ENCODE measurements around the gene THAP3. TPM values are rescaled to one million over a fixed set of nuclear protein-coding genes. Genes with fewer than 3 reads are reported as not detected.

The THAP3 gene
- total and polyA plus RNA-seq, 9 of the 15 experiments (the other 6 are each of a cell fraction or from before 2014, with no cell fraction given) = 1.9 to 31.2 (median 18.2) TPM

- TF ChIP-seq, protein P1, sequence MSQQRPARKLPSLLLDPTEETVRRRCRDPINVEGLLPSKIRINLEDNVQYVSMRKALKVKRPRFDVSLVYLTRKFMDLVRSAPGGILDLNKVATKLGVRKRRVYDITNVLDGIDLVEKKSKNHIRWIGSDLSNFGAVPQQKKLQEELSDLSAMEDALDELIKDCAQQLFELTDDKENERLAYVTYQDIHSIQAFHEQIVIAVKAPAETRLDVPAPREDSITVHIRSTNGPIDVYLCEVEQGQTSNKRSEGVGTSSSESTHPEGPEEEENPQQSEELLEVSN (IDR thresholded peaks at IDR 0.05; ENCODE audit: borderline replicate concordance in 1 of 2, extremely low read depth in 1 of 2, insufficient read depth in 1 of 2, insufficient read length in 1 of 2, low read depth in 1 of 2, low read length in 1 of 2, poor library complexity in 1 of 2, severe bottlenecking in 1 of 2) = peak in 1 of 2 experiments; percentile 0
- TF ChIP-seq TCFL5 (CRISPR knock-in tag; conservative IDR thresholded peaks at IDR 0.05) = no peak
- TF ChIP-seq, protein P2, sequence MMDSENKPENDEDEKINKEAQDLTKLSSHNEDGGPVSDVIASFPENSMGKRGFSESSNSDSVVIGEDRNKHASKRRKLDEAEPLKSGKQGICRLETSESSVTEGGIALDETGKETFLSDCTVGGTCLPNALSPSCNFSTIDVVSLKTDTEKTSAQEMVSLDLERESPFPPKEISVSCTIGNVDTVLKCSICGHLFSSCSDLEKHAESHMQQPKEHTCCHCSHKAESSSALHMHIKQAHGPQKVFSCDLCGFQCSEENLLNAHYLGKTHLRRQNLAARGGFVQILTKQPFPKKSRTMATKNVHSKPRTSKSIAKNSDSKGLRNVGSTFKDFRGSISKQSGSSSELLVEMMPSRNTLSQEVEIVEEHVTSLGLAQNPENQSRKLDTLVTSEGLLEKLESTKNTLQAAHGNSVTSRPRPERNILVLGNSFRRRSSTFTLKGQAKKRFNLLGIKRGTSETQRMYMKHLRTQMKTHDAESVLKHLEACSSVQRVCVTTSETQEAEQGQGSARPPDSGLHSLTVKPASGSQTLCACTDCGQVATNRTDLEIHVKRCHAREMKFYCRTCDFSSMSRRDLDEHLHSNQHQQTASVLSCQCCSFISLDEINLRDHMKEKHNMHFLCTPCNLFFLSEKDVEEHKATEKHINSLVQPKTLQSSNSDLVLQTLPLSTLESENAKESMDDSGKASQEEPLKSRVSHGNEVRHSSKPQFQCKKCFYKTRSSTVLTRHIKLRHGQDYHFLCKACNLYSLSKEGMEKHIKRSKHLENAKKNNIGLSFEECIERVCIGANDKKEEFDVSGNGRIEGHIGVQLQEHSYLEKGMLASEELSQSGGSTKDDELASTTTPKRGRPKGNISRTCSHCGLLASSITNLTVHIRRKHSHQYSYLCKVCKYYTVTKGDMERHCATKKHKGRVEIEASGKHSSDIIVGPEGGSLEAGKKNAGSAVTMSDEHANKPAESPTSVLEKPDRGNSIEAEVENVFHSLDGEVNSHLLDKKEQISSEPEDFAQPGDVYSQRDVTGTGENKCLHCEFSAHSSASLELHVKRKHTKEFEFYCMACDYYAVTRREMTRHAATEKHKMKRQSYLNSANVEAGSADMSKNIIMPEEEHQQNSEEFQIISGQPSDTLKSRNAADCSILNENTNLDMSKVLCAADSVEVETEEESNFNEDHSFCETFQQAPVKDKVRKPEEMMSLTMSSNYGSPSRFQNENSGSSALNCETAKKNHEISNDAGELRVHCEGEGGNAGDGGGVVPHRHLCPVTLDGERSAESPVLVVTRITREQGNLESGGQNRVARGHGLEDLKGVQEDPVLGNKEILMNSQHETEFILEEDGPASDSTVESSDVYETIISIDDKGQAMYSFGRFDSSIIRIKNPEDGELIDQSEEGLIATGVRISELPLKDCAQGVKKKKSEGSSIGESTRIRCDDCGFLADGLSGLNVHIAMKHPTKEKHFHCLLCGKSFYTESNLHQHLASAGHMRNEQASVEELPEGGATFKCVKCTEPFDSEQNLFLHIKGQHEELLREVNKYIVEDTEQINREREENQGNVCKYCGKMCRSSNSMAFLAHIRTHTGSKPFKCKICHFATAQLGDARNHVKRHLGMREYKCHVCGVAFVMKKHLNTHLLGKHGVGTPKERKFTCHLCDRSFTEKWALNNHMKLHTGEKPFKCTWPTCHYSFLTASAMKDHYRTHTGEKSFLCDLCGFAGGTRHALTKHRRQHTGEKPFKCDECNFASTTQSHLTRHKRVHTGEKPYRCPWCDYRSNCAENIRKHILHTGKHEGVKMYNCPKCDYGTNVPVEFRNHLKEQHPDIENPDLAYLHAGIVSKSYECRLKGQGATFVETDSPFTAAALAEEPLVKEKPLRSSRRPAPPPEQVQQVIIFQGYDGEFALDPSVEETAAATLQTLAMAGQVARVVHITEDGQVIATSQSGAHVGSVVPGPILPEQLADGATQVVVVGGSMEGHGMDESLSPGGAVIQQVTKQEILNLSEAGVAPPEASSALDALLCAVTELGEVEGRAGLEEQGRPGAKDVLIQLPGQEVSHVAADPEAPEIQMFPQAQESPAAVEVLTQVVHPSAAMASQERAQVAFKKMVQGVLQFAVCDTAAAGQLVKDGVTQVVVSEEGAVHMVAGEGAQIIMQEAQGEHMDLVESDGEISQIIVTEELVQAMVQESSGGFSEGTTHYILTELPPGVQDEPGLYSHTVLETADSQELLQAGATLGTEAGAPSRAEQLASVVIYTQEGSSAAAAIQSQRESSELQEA (IDR thresholded peaks at IDR 0.05; ENCODE audit: low read depth) = no peak
- TF ChIP-seq RNF2 (IDR thresholded peaks at IDR 0.05) = no peak
- TF ChIP-seq NELFE (IDR thresholded peaks at IDR 0.05; ENCODE audit: insufficient read depth, insufficient read length) = no peak
- TF ChIP-seq PHF20 (IDR thresholded peaks at IDR 0.05; ENCODE audit: partially characterized antibody) = no peak
- peak; percentile 26 for TF ChIP-seq TCF3 (CRISPR knock-in tag; IDR thresholded peaks at IDR 0.05)
- TF ChIP-seq U2AF1 (optimal IDR thresholded peaks at IDR 0.05; ENCODE audit: low read depth, low read length) = no peak
- TF ChIP-seq ELF4 (CRISPR knock-in tag; IDR thresholded peaks at IDR 0.05) = no peak
- no peak for TF ChIP-seq MYBL2 (IDR thresholded peaks at IDR 0.05; ENCODE audit: low read depth)
- 0 out of 2 replicates have a peak, but pooled peaks have one; percentile 35 for TF ChIP-seq MYBL2 (CRISPR knock-in tag; IDR thresholded peaks at IDR 0.05; ENCODE audit: borderline replicate concordance)
- TF ChIP-seq ZC3H4 (CRISPR knock-in tag; IDR thresholded peaks at IDR 0.05; ENCODE audit: borderline replicate concordance) = 0 out of 2 replicates have a peak, but pooled peaks have one; percentile 34
- TF ChIP-seq CTBP1 (IDR thresholded peaks at IDR 0.05; ENCODE audit: borderline replicate concordance) = 0 out of 2 replicates have a peak, but pooled peaks have one; percentile 1
- TF ChIP-seq POLR2AphosphoS5 (IDR thresholded peaks at IDR 0.05; ENCODE audit: control insufficient read depth, insufficient read depth, low read depth, low read length) = no peak
- peak; percentile 22; the same call in 1 of the 2 replicates for TF ChIP-seq CBFA2T3 (IDR thresholded peaks at IDR 0.05)
- TF ChIP-seq RBM34 (IDR thresholded peaks at IDR 0.05; ENCODE audit: borderline replicate concordance, insufficient read depth, low read length) = no peak
- no peak for TF ChIP-seq TFAM (CRISPR knock-in tag; conservative IDR thresholded peaks at IDR 0.05)
Observed at GRCh38 chr1:6578624-6579373, 45.9 kb upstream of the THAP3 start (continued).

All from K562 (cell line).